GM18502 (cell line): Measurements from ENCODE around the gene SLC24A5.

Source experiments
- ATAC-seq: cut with Tn5 transposase; IDR thresholded peaks from one replicate; pipeline ENCODE4 v1.9.1; 2021; ENCODE audit warnings: mild to moderate bottlenecking; ENCODE audit not compliant: unreplicated experiment, poor library complexity

Gene SLC24A5

DNA sequence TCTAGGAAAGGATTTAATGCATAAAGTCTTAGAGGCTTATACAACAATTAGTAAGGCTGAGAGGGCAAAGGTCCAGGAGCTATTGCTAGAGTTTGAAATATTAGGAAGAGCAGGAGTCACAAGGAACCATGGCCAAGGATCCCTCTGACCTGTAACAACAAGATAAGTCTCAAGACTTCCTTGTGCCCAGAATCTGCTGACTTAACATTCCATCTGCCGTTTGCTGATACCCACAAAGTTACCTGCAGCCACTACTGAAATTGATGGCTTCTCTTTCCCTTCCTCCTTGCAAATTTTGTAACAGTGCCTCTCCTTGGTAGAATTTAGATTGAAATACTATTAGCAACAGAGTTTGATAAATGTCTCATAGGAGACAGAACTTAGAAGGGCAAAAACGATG lies 62.0 kb downstream of the SLC24A5 start:
- ATAC-seq: no peak

DNA sequence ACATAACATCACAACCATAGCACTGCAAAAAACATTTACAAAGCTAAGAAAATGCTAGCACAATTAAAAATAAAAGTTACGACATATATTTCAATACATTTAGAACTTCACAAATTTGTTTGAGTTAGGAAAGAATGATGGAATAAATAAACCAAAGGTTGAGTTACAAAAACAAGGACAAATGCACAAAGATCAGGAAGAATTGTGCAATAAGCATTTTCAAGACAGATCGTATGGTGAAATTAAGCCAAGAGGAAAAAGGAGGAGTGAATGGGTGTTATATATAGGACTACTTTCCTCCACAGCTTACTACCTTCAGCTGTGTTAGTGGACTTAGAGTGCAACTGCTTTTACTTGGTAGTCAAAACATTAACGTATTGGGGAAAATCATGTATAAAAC lies 64.7 kb downstream of the SLC24A5 start:
- ATAC-seq: no peak

DNA sequence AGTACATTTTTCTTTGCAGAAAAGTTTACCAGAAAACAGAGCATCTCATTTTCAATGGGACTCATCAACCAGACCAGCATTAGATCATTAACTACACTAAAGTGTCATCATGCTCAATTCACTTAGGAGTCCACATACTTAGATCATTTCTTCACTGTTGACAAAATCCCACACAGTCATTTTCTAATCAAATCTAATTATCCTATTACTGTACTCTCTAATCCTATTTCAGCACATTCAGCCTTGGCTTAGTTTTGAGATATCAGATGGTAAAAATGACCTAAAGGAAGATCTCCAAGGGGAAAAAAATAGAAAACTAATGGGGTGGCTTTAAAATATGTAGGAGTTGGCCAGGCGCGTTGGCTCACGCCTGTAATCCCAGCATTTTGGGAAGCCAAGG lies 65.5 kb downstream of the SLC24A5 start:
- no peak for ATAC-seq

DNA sequence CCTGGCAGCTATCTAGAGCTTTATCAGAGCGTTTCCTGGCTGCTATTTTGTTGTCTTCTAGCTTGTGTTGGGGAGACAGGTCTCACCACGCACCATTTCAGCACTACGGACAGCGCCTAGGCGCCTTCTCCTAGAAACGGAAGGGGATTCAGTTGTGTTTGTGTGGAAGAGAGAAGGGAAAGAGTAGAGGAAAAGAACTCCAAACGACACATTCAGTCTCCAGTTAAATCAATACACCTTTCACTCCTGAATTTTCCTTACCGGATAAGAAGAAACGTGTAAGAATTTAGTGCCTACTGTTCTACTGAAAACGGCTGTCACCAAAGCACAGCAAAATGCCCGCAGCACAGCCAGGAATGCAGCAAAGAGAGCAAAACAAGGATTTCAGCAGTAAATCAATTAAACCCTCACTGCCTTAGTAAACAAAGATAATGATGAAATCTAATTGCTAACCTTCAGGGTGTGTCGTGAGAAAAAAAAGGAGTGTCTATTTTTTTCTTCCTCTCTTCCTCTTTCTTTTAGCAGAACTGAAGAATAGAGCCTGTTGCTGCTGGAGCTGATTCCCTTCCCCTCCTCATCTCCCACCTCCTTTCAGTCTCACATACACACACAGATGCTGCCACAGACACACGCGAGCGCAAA lies 70.3 kb downstream of the SLC24A5 start:
- no peak for ATAC-seq

DNA sequence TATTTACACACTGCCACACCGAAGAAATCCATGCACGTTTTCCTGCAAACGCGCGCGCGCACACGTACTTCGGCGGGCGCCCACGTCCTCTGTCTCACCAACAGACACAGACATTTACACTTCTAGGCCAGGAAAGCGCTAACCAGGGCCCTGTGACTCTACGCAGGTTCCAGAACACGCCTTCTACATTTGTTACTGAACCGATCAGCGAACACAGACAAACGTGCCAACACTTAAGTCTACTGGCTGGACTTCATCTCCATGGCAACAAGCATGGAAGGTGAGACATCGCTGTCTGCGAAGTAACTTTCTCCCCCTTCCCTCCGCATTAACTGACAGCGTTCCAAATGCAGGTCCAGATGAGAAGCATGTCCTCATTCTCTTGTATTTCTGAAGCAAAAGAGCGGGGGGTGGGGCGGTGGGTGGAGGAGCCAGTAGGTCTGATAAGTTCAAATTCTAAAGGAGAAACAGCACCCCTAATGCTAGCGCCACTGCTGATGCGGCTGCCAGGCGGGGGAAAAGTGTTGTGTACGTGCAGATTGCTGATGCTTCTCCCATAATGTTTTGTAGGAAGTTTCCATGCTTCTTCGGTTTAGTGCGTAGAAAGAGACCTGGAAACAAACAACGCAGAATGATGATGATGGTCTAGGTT lies 70.9 kb downstream of the SLC24A5 start, which contains the start of gene CTXN2:
Gene CTXN2 (plus strand): TSS at position 92 of the 652 bp plus-strand sequence. CDS start 9,636 bp downstream, outside the sequence.
- no peak for ATAC-seq
